Activated CD8-positive, alpha-beta T cell treated with anti-CD3 and anti-CD28 coated beads for 36 hours (primary cell): ENCODE data around the gene PLCL2. TPM values are rescaled to one million over a fixed set of nuclear protein-coding genes. Genes with fewer than 3 reads are reported as not detected.

ENCODE experiments used
- ATAC-seq: fragments of 200-7000 bp; cut with Tn5 transposase; one replicate; pipeline ENCODE4 v1.10.0; 2021; ENCODE audit warnings: mild to moderate bottlenecking, moderate library complexity
- CTCF ChIA-PET: fragments of 350-600 bp; sonication (Branson Sonifier 250); formaldehyde crosslinking; loops from one replicate; lab custom pipeline; 2021; ENCODE audit warnings: antibody characterized with exemption; lab: Charles Lee
- POLR2A ChIA-PET: fragments of 350-600 bp; sonication (Branson Sonifier 250); formaldehyde crosslinking; loops from one replicate; lab custom pipeline; 2021; ENCODE audit warnings: antibody characterized with exemption; lab: Charles Lee
- DNase-seq: peaks from one replicate; pipeline ENCODE4 v3.0.0-alpha.2; 2020
- H3K27ac Mint-ChIP-seq: one replicate; pipeline ENCODE4 v1.8.0; 2021; ENCODE audit warnings: mild to moderate bottlenecking, mixed read lengths
- H3K27me3 Mint-ChIP-seq: one replicate; pipeline ENCODE4 v1.8.0; 2021; ENCODE audit warnings: mixed read lengths
- H3K36me3 Mint-ChIP-seq: one replicate; pipeline ENCODE4 v1.8.0; 2021; ENCODE audit warnings: low read depth, mixed read lengths
- H3K4me1 Mint-ChIP-seq: one replicate; pipeline ENCODE4 v1.8.0; 2021; ENCODE audit warnings: low read depth, mixed read lengths
- H3K4me3 Mint-ChIP-seq: one replicate; pipeline ENCODE4 v1.8.0; 2021; ENCODE audit warnings: mild to moderate bottlenecking, moderate library complexity, mixed read lengths
- H3K9me3 Mint-ChIP-seq: one replicate; pipeline ENCODE4 v1.8.0; 2021; ENCODE audit warnings: mixed read lengths
- CTCF ChIP-seq: fragments of 200-600 bp; IDR thresholded peaks from one replicate; pipeline ENCODE4 v1.8.0; 2022; ENCODE audit warnings: antibody characterized with exemption, mild to moderate bottlenecking
- intact Hi-C: fragments of 100-400 bp; cut with micrococcal nuclease; formaldehyde crosslinking; loops from one replicate; pipeline ENCODE4 v1.10.0; 2022
- total RNA-seq, 2 experiments: library from RNA; stranded (reverse); gene quantifications; one replicate each; pipeline ENCODE4 v1.2.3, GENCODE V29; 2021

PLCL2 gene
- total RNA-seq, 2 experiments from 2014 or later = 19.4 to 19.7 TPM

- H3K36me3 Mint-ChIP-seq = peaks cover 10% of the 10 kb centered on the region
- ATAC-seq (no peak), DNase-seq (no peak)
- POLR2A ChIA-PET = interaction anchor here (0.9 to 1.1 kb wide), 2 partner anchors 10 to 21 kb away, joined by 5 to 8 read pairs; no protein-coding TSS in a partner anchor
- peaks cover 85% of the 10 kb centered on the region for H3K4me1 Mint-ChIP-seq
- intact Hi-C loops = no loop called here
- no peaks in the 10 kb centered on the region for H3K27me3 Mint-ChIP-seq
- H3K4me3 Mint-ChIP-seq = peak overlapping the region; percentile 0
- no peak for TF ChIP-seq CTCF
- peaks cover 2% of the 10 kb centered on the region for H3K9me3 Mint-ChIP-seq
- CTCF ChIA-PET = interaction anchor here (0.8 to 1.4 kb wide), 5 partner anchors 9 to 68 kb away, joined by 3 to 7 read pairs (median 4); no protein-coding TSS in a partner anchor
- H3K27ac Mint-ChIP-seq = peak overlapping the region; percentile 86
Observed at GRCh38 chr3:16896094-16896627, 11.4 kb downstream of the PLCL2 start.

- H3K4me1 Mint-ChIP-seq = peaks cover 85% of the 10 kb centered on the region
- H3K36me3 Mint-ChIP-seq = peaks cover 10% of the 10 kb centered on the region
- intact Hi-C loops = no loop called here
- H3K9me3 Mint-ChIP-seq = peaks cover 2% of the 10 kb centered on the region
- ChIA-PET CTCF (interaction anchor here (0.8 to 1.4 kb wide), 6 partner anchors 9 to 68 kb away, joined by 3 to 7 read pairs (median 4); no protein-coding TSS in a partner anchor), POLR2A (interaction anchor here (0.9 to 1.1 kb wide), 2 partner anchors 11 to 20 kb away, joined by 5 to 8 read pairs; no protein-coding TSS in a partner anchor)
- peak overlapping the region; percentile 86 for H3K27ac Mint-ChIP-seq
- peak overlapping the region; percentile 63 for H3K4me3 Mint-ChIP-seq
- TF ChIP-seq CTCF = no peak
- no peaks in the 10 kb centered on the region for H3K27me3 Mint-ChIP-seq
- ATAC-seq (no peak), DNase-seq (no peak)
Observed at GRCh38 chr3:16896820-16897219, 12.1 kb downstream of the PLCL2 start.

GRCh38 chr3:16897254-16897926, 12.6 kb downstream of the PLCL2 start:
- DNase-seq (peak; percentile 86), ATAC-seq (peak; percentile 85)
- peak overlapping the region; percentile 86 for H3K27ac Mint-ChIP-seq
- no peaks in the 10 kb centered on the region for H3K27me3 Mint-ChIP-seq
- intact Hi-C loops = no loop called here
- peaks cover 2% of the 10 kb centered on the region for H3K9me3 Mint-ChIP-seq
- peaks cover 10% of the 10 kb centered on the region for H3K36me3 Mint-ChIP-seq
- H3K4me3 Mint-ChIP-seq = peak overlapping the region; percentile 63
- ChIA-PET POLR2A (interaction anchor here (0.9 kb wide), 1 partner anchor 20 kb away, joined by 5 read pairs; no protein-coding TSS in a partner anchor), CTCF (interaction anchor here (1.0 to 1.4 kb wide), 3 partner anchors 10 to 13 kb away, joined by 3 to 7 read pairs (median 4); no protein-coding TSS in a partner anchor)
- H3K4me1 Mint-ChIP-seq = peaks cover 85% of the 10 kb centered on the region
- no peak for TF ChIP-seq CTCF

GRCh38 chr3:16898595-16899395, 14.0 kb downstream of the PLCL2 start:
- DNase-seq = peak; percentile 34
- TF ChIP-seq CTCF = no peak
- H3K36me3 Mint-ChIP-seq = peaks cover 15% of the 10 kb centered on the region
- ATAC-seq = peak; percentile 25
- H3K27me3 Mint-ChIP-seq = no peaks in the 10 kb centered on the region
- ChIA-PET CTCF (no interaction called here), POLR2A (interaction anchor here (1.0 to 2.0 kb wide), 3 partner anchors 8 to 17 kb away, joined by 3 to 10 read pairs (median 10); no protein-coding TSS in a partner anchor)
- peaks cover 2% of the 10 kb centered on the region for H3K9me3 Mint-ChIP-seq
- H3K4me1 Mint-ChIP-seq = peaks cover 88% of the 10 kb centered on the region
- peak overlapping the region; percentile 86 for H3K27ac Mint-ChIP-seq
- no peak overlapping the region for H3K4me3 Mint-ChIP-seq
- intact Hi-C loops = no loop called here
